HG02623 (cell line): ENCODE measurements around the gene LNX1.

Experiments
- ATAC-seq: cut with Tn5 transposase; IDR thresholded peaks from one replicate; pipeline ENCODE4 v1.9.1; 2021; ENCODE audit warnings: moderate library complexity; ENCODE audit not compliant: unreplicated experiment

The LNX1 gene

DNA sequence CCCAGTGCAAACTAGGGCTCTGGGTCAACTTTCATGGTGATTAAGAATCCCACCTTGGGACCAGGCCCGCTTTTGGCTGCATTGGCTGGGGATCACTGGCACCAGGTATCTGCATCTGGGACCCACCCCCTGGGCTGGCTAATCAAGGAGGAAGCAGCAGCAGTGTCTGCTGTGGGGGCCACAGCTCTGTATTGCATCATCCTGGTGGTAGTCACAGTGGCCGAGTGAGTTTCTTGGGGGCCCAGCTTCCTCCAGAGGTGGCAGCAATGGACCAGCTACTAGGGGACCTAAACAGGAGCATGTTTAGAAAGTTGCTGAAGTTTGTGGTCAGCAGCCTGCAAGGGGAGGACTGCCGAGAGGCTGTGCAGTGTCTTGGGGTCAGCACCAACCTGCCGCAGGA lies 15.7 kb downstream of the LNX1 start:
- ATAC-seq, result no peak

DNA sequence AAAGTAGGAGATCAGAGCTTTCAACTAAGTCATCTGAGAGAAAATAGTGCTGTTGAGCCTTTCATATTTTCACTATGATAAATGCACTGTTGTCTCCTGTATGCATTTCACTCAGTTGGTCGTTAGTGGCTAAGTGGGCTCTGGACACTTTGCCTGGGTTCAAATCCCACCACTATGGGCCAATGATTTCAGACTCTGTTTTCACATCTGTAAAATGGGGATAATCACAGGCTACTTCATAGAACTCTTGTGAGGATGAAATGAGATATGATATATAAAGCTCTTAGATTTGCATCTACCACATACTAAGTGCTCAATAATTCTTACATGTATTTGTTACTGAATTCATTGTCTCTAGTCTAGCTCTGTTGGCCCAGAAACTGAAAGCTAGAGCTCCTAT lies 16.8 kb downstream of the LNX1 start:
- no peak for ATAC-seq

DNA sequence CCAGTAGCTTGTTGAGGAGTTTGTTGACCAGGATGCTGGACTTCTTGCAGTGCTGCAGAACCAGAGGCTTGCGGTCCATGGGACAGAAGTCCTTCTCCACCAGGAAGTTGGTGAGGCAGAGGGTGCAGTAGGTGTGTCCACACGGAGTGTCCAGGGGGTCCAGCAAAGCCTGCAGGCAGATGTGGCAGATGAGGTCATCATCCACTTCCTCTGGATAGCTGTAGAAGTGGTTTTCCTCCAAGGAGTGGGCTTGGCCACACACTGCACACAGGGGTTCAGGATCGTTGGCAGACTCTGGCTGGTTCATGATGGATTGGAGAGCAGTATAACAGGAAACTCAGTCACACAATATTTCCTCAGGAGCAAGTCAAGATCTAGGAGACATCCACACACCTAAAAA lies 17.6 kb downstream of the LNX1 start:
- ATAC-seq, result no peak

DNA sequence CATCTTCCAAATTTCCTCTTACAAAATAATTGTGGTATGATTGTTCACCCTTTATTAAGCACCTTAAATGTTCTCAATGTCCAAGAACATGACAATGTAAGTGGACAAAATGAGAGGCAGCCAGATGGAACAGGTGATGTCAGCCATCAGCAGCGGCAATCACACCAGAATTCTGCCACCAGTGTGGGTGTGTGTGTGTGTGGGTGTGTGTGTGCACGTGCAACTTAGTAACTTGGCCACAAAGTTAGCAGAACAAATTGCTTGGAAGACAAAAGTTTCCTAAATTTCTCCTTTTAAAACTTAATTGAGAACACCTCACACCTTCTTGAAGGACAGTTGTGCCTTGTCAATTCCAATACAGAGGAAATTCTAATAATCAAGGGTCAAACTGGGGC lies 18.7 kb downstream of the LNX1 start:
- no peak for ATAC-seq

DNA sequence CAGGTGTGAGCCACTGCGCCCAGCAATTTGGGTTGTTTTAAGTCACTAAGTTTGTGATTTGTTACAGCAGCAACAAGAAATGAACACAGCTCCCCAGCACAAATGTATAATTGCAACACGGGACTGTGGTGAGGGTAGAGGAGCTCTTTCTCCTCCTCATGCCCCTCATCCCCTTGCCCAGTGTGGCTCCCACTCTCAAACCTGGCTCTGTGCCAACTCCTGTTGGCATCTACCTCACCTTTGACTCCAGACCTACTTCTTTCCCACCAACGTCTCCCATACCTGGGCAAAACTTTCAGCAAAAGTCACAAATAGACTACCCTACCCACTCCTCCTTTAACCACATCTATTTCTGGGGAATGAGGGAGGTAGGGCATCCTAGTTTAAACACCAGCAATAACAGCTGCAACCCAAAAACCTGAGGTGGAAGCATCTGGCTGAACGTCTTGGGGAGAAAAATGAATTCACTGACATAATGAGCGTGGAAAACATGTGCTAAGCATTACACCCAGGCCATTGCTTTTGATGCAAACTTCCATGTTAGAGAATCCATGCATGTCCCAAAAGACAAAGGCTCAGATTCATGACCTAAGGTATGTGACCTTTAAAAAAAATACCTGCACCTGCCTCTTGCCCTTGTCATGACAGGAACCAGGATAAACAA lies 19.2 kb downstream of the LNX1 start:
- no peak for ATAC-seq

DNA sequence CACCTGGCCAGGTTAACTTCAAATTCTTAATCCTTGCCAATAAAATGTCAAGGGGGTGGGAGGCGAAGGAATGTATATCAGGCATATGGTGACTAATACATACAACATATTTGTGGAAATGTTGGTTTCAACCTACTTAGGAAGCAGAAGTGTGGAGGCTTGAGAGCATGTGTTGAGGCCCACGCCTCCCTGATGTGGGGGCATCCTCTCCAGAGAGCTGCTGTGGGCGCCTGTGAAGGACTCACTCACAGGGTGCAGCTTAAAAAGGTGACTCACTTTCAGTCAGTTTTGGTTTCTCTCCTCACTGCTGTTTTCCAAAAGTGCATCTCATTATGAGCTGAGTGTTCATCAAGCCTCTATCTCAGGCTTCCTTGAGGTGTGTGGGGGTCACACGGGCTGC lies 27.5 kb downstream of the LNX1 start:
- ATAC-seq, result no peak

DNA sequence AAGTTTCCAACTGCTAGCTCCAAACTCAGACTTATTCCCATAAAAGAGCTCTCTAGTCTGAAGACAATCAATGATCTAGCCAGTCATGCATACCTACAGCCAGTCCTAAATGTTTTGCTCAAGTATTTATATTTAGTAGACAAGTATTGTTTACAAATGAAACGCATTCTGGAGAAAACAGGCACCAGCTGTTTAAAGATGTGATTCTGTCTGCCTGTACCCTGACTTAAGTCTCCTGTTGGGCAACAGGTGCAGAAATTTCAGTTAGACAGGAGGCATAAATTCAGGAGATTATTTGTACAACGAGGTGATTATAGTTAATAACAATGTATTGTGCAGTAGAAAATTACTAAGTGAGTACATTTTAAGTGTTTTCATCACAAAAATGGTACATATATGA lies 28.9 kb downstream of the LNX1 start:
- ATAC-seq, result no peak

DNA sequence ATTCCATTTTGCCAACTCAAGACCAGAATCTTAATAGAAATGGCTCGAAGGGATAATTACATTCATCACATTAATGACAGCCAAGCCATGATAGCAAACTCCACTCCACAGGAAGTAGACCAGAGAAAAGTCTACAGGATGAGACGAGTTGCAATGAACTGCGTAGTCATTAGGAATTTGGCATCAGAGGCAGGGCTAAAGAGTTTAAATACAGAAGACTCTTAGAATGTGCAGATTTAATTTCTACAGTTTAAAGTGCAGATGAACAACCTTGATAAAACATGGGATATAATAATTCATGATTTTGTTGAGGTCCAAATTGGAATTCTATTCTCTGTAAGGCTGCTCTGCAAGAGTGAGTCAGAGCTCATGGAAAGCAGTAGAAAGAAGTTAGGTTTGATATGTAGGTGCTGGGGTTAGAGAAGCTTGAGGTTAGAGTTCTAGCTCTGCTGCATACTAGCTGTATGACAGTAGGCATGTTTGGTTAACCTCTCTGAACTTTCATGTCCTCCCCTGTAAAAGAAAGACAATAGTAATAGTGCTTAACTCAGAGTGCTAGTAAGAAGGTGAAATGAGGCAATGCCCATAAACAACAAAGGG lies 32.2 kb downstream of the LNX1 start:
- ATAC-seq, result no peak

DNA sequence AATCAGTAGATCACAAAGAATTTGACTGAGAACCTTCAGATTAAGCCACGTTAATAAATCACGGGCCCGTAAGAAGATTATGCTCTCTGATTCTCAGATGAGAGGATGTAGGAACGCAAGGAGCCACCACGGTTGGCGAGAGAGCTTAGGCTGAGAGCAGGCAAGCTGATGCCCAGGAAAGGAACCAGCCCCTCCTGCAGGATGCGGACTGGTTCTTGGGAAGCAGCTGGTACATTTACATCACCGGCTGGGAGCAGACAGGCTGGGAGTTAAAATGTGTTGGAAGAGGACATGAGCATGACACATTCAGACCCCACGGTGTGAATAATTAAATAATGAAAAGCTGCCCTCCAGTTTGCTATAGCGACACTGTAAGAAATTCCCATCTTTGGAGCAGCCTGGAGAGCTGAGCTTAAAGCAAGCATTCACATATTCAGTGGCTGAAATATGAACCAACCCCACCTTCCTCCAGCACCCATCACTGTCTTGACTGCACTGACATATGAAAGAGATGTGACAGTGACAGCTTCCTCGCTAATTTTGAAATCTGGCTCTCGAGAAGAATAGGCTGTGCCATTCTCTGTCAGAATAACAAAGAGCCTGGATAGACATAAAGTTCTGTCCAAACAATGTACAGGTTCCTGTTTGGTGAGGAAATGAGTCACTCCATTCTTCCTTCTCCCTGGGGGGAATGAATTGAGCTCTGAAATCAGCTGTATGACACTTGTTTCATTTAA lies 33.1 kb downstream of the LNX1 start:
- ATAC-seq, result no peak

DNA sequence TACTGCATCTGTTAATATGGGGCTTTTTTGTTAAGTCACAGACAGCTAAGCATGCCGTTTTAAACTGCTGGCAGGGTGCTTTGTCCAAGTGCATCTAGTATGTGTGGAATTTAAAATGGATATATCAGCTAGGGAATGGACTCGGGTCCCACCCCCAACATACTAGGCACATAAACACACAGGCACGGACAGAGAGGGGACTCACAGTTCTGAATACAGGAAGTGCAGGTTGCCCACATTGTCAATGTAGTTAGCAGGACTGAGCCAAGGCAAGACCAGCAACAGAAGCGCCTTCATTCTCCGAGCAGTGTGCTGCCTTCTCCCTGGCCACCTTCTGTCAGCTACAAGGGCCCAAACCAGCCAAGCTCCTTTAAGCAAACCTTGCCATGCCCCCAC lies 33.6 kb downstream of the LNX1 start:
- no peak for ATAC-seq

DNA sequence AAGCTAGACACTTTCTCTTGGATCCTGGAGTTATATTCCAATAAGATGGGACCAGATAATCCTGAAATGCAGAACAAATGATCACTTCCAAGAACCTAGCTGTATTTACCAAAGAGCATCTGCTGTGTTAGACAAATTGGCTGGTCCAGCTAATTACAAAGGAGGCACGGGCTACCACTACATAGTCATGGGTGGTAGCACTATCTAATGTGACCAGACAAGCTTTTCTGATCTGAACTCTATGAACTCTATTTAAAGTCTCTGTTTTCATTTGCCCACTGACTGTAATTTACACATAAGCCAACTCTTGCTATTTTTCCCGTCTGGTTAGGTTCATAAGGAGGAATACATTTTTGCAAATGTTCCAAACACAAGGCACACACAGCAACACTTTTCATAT lies 34.6 kb downstream of the LNX1 start:
- ATAC-seq, result no peak

DNA sequence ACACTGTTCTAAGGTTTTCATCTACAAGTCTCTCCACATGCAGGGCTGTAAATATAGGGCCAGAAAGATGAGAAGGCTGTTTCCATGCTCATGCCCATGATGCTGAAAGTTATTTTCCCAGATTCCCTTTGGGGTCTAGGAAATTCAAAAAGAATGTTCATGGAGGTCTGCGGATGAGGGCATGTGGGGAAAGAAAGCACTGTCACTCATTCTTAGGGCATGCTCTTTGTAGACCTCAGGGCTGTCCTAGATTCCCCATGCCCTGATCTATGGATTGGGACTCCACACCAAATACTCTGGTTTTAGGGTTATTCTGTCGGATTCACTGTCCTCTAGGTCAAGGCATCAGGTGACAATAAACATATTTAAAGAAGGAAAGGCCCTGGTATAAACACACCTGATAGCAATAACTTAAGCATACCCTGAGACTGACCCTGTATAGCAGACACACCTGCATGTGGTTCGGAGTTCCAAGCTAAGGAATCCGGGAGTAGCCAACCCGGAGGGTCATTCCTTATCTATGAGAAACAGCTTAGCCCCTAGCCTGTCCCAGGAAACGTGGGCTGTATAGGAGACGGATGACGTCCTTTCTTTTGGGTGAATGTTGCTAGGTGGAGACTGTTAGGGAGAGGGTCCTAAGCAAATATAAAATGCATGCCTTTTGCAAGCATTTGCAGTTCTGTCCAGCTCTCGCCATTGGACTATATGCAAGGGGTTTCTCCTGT lies 37.6 kb downstream of the LNX1 start:
- ATAC-seq, result no peak

DNA sequence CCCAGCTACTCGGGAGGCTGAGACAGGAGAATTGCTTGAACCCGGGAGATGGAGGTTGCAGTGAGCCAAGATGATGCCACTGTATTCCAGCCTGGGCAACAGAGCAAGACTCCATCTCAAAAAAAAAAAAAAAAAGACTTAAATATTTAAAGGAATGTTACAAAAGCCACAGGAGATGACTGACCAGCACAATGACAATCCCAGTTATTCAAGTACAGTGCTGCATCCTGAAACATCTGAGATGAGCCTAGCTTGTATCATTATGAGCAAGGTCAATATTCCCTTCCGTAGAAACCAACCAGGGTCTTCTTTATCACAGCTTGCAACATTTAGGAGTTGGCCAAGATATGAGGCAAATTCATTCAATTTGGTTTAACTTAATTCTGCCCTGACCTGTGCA lies 38.6 kb downstream of the LNX1 start:
- no peak for ATAC-seq

DNA sequence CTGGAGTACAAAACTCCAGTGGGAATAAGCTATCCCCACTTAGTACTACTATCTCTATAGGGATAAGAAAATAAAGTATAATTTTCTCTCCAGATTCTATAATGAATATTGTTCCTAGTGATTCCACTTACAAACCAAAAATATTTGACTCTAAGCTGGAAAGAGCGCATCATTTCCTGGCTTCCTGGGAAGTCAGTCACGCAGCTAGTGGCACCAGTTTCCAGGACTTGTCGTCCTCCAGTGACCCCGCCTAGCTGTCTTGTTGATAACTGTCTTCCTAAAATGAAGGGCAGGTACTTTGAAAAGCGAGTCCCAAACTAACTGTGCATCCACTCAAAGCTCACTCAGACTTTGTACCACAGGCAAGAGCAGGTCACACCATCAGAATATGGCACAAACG lies 39.3 kb downstream of the LNX1 start:
- no peak for ATAC-seq

DNA sequence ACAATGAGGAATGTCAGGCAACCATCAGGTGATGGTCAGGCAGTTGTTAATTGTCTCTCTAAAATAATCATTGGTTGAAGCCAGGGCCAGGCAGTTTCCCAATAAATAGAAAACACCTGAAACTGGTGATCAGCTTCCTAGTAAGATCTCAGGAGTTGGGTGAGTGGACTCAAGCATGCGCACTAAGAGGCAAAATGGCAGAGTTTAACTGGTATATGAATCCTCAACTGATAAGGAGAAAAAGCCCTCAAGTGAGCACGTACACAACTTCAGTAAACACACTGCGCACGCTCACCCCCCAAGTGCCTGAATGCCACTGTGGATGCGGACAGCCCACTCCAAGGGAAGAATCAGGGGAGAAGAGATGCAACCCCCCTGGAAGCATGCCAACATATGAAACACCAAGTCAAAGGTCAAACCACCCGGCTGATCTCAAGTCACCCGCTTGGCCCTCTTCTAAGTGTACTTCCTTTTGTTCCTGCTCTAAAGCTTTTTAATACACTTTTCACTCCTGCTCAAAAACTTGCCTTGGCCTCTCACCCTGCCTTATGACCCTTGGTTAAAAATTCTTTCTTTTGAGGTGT lies 39.9 kb downstream of the LNX1 start:
- no peak for ATAC-seq

DNA sequence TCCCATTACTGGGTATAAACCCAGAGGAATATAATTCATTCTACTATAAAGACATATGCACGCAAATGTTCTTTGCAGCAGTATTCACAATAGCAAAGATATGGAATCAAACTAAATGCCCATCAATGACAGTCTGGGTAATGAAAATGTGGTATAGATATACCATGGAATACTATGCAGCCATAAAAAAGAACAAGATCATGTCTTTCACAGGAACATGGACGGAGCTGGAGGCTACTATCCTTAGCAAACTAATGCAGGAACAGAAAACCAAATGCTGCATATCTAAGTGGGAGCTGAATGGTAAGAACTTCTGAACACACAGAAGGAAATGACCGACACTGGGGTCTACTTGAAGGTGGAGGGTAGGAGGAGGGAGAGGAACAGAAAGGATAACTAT lies 42.6 kb downstream of the LNX1 start:
- ATAC-seq, result no peak

DNA sequence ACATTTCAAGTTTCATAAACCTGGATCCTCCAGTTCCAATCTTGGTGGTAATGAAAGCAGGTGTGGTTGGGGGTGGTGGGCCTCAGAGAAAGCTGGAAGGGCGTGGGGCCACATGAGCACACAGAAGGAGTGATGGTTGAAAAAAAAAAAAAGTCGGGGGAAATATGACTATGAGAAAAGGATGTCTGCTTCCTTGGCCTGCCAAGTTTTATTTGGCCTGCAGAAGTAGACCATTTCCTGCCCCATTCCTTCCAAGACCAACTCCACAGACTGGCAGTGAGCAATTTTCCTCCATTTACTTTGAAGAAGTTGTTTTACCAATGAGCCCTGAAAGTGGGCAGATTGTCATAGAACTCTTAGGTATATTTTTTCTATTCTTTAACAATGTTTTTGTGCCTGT lies 43.3 kb downstream of the LNX1 start:
- no peak for ATAC-seq

DNA sequence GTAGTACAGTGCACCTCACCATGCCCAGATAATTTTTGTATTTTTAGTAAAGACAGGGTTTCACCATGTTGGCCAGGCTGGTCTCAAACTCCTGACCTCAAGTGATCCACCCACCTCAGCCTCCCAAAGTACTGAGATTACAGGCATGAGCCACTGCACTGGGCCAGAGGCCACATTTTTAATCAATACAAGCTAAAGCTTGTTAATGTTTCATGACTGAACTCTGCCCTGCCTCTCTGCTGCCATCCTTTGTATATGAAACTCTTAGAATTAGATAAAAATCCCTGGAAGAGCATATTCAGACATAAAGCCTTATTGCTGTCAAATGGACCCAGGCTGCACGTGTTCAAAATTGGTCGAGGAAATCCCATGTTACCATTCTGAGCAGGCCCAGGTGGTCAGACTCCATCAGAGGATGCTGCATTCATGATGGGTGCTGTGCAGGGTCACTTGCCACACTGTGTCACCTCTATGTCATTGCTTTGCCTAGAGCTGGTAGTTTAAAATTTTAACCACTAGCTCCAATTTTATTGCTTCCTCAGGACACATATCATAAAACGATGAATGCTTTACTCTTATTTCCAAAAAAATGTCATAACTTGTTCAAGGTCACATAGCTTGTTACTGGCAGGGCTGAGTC lies 45.2 kb downstream of the LNX1 start:
- no peak for ATAC-seq

DNA sequence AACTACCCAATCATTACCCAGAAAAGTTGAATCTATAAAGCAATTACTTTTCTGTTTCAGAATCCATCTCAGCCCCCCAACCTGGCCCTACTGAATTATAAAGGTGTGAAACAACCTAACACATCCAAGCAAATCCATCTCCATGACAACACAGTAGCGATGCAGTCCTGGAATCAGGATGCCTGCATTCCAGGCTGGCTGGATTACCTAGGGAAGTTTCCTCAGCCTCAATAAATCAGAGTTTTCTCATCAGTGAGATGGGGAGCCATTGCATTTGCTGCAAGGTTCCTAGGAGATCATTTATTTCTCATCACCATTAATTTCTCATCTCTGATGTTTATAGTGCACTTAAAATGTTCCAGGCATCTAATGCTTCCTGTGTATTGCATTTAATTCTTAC lies 46.0 kb downstream of the LNX1 start:
- ATAC-seq, result no peak

DNA sequence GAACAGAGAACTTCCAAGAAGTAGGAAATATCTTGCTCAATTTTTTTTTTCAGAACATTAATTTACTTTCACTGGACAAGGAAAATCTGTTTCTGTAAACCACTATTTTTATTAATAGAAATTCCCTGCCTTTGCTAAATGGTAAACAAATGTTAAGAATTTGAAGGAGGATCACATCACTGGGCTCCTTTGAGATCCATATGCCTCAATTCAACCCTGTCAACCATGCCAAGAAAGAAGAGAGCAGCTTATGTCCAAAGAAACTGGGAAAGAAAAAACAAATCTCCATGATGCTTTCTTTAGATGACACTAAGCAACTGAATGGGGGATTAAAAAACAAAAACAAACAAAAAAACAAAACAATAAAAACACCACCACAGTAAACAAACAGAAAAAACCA lies 47.7 kb downstream of the LNX1 start:
- ATAC-seq, result no peak

DNA sequence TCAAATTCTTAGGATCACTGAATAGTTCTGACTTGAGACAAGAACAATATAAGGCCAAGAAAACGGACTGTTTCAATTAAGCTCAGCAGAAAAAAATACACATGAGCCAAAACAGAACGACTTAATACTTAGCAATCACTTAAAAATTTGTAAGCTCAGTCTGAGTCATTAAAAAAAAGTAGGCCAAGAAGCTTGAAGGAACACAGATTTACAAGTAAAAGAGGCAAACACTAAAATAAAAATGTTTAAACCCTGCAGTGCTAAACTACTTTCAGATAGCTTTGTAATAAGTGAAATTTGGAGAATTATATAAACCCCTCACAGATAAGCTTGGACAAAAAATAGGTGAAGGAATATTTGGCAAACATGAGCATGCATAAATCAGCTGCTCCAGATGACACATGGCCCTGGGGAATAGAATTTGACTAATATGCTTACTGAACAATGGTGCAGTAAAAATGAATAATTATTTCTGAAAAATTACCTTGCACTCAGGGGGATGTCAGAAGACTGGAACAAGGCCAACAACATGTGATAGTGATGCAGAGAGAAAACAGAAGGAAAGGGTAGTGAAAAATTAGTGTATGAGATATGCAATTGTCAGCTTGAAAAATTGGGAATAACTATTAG lies 49.6 kb downstream of the LNX1 start:
- no peak for ATAC-seq
